ENCODE measurements around the gene SCD.

SCD gene

DNA sequence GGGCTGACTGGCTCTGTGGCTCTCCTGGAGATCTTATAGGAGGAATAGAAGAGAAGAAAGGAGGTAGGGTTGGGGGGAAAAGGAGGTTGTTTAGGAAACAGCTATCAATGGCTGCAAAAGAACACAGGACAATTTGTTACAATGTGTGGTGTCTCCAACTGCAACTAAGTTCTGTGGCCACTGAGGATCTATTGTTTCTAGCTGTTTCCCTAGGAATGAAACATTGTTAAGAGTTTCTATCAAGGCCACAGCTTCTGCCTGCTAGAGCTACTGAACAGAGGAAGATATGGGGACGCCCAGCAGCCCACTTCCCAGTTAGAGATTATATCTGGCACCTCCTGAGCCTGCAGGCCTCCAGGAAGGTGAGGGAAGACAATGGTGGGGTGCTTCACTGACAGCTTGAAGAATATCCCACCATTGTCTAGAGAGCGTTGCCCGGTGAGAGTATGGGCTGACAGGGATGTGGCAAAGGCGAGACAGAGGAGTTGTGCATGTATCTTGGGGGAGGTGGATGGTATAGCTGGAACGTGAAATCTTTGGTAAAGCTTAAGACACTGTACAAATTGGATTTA lies 4.0 kb downstream of the SCD start:
- Histone ChIP-seq H3K4me1 (ENCODE audit: control insufficient read depth, insufficient read depth, low read length) (peaks cover 27% of the 10 kb centered on the region), H3K27ac (ENCODE audit: low read depth, low read length) (no peak overlapping the region), H3K27me3 (ENCODE audit: control insufficient read depth, insufficient read depth, low read length) (no peaks in the 10 kb centered on the region), H3K9me3 (ENCODE audit: control insufficient read depth, insufficient read depth, low read length) (no peaks in the 10 kb centered on the region), H3K36me3 (ENCODE audit: control insufficient read depth, insufficient read depth, low read length) (peaks cover 79% of the 10 kb centered on the region), H3K9ac (ENCODE audit: low read depth, low read length) (no peak overlapping the region), H3K4me3 (ENCODE audit: low read depth, low read length) (peak overlapping the region; percentile 95; the same call in 1 of the 2 replicates)

DNA sequence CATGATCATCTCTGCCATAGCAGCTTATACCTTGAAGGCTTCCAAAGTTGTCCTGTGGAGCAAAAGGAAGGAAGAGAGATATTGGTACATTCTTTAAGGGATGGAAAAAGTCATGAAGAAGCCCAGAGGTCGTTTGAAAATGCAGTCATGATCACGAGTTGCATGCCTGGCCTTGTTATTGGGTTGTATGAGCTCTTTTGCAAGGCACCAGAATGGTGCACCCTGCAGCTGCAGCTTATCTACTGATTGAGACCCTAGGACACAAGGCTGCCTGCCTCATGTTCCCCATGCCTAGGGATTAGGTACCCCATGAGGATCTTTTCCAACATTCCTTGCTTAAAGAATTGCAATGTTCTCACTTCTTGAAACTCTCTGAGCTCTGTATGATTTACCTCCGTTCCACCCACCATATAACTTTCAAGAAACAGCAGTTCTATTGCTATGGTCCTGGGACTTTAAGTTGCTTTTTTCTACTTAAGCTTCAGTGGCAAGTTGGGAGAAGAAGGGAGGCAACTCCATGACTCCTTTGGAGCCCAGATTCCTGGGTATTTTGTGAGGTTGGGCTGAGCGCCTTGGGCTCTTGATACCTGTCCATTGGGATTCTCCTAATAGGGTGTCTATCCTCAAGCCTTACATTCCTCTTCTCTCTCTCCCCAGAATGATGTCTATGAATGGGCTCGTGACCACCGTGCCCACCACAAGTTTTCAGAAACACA lies 6.9 kb downstream of the SCD start:
- H3K27me3 ChIP-seq (ENCODE audit: control insufficient read depth, insufficient read depth, low read length) = no peaks in the 10 kb centered on the region
- no peaks in the 10 kb centered on the region for H3K9me3 ChIP-seq (ENCODE audit: control insufficient read depth, insufficient read depth, low read length)
- H3K27ac ChIP-seq (ENCODE audit: low read depth, low read length) = no peak overlapping the region
- H3K4me3 ChIP-seq (ENCODE audit: low read depth, low read length) = no peak overlapping the region
- H3K9ac ChIP-seq (ENCODE audit: low read depth, low read length) = no peak overlapping the region
- peaks cover 18% of the 10 kb centered on the region for H3K4me1 ChIP-seq (ENCODE audit: control insufficient read depth, insufficient read depth, low read length)
- peaks cover 96% of the 10 kb centered on the region for H3K36me3 ChIP-seq (ENCODE audit: control insufficient read depth, insufficient read depth, low read length)

DNA sequence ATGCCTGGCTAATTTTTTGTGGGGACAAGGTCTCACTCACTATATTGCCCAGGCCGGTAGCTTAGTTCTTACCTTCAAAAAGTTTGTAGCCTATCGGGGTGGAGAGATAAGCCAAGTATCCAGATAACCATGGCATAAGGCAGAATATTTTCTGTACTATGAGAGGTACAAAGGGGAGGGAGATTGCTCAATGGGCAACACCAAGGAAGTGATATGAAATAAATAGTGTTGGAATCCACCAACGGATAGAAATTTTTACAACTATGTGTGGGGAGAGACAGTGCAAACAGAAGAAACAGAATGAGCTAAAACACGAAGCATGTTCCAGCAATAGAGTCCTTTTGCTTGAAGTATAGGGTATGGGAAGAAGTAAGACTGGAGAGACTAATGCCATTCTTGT lies 8.1 kb downstream of the SCD start:
- Histone ChIP-seq H3K4me1 (ENCODE audit: control insufficient read depth, insufficient read depth, low read length) (peaks cover 6% of the 10 kb centered on the region), H3K27me3 (ENCODE audit: control insufficient read depth, insufficient read depth, low read length) (no peaks in the 10 kb centered on the region), H3K36me3 (ENCODE audit: control insufficient read depth, insufficient read depth, low read length) (peaks cover 96% of the 10 kb centered on the region), H3K9ac (ENCODE audit: low read depth, low read length) (no peak overlapping the region), H3K4me3 (ENCODE audit: low read depth, low read length) (no peak overlapping the region), H3K9me3 (ENCODE audit: control insufficient read depth, insufficient read depth, low read length) (no peaks in the 10 kb centered on the region), H3K27ac (ENCODE audit: low read depth, low read length) (no peak overlapping the region)

DNA sequence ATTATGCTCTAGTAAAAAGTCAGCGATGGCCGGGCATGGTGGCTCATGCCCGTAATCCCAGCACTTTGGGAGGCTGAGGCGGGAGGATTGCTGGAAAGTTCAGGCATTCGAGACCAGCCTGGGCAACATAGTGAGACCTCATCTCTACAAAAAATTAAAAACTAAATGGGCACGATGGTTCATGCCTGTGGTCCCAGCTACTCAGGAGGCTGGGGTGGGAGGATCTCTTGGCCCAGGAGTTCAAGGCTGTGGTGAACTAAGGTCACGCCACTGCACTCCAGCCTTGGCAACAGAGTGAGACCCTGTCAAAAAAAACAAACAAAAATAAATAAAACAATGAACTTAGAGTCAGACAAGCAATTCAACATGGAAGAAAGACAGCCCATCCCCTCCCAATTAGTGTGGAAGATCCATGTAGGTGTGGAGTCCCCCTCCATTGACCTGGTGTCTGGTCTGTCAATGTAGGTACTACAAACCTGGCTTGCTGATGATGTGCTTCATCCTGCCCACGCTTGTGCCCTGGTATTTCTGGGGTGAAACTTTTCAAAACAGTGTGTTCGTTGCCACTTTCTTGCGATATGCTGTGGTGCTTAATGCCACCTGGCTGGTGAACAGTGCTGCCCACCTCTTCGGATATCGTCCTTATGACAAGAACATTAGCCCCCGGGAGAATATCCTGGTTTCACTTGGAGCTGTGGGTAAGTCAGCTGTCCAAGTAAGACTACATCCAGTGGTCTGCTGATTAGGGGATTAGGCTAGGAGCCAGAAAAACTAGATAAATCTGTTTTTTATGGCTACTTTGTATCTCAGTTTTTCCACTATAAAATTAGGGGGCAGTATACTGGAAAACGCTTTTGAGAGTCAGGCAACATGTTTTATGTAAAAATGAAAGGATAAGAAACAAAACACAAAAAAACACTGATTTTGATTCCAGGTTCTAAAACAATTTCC lies 9.3 kb downstream of the SCD start:
- Histone ChIP-seq H3K9me3 (ENCODE audit: control insufficient read depth, insufficient read depth, low read length) (no peaks in the 10 kb centered on the region), H3K4me1 (ENCODE audit: control insufficient read depth, insufficient read depth, low read length) (no peaks in the 10 kb centered on the region), H3K4me3 (ENCODE audit: low read depth, low read length) (no peak overlapping the region), H3K27me3 (ENCODE audit: control insufficient read depth, insufficient read depth, low read length) (no peaks in the 10 kb centered on the region), H3K9ac (ENCODE audit: low read depth, low read length) (no peak overlapping the region), H3K27ac (ENCODE audit: low read depth, low read length) (no peak overlapping the region), H3K36me3 (ENCODE audit: control insufficient read depth, insufficient read depth, low read length) (peaks cover 96% of the 10 kb centered on the region)

DNA sequence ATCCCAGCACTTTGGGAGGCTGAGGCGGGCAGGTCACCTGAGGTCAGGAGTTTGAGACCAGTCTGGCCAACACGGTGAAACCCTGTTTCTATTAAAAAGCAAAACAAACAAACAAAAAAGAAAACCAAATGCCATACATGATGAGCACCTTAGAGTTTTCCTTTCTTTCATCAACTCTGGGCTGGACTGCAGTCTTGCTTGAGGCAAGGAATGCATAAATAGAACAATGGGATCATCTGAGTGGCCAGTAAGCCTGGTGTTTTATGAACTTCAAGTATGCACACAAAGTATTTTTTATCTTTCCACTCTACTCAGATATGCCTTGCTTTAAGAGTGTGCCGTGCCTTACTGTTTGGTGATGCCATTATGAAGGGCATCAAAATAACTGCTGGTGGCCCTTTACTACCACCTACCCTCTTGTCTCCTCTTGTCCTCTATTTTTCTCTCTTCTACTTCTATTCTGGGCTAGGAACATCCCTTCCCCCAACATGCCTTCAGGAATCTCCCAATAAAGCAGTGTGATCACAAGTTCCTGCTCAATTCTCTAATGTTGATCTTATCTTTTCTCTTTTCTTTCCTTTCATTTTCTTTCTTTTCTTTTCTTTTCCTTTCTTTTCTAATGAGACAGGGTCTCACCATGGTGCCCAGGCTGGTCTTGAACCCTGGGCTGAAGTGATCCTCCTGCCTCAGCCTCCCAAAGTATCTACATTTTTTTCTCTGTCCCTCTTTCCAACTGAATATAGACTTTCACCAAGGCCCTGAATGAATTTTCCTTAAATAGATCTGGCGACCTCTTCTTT lies 10.2 kb downstream of the SCD start:
- peaks cover 96% of the 10 kb centered on the region for H3K36me3 ChIP-seq (ENCODE audit: control insufficient read depth, insufficient read depth, low read length)
- no peak overlapping the region for H3K9ac ChIP-seq (ENCODE audit: low read depth, low read length)
- H3K27me3 ChIP-seq (ENCODE audit: control insufficient read depth, insufficient read depth, low read length) = no peaks in the 10 kb centered on the region
- H3K4me1 ChIP-seq (ENCODE audit: control insufficient read depth, insufficient read depth, low read length) = no peaks in the 10 kb centered on the region
- no peak overlapping the region for H3K4me3 ChIP-seq (ENCODE audit: low read depth, low read length)
- H3K27ac ChIP-seq (ENCODE audit: low read depth, low read length) = no peak overlapping the region
- no peaks in the 10 kb centered on the region for H3K9me3 ChIP-seq (ENCODE audit: control insufficient read depth, insufficient read depth, low read length)

DNA sequence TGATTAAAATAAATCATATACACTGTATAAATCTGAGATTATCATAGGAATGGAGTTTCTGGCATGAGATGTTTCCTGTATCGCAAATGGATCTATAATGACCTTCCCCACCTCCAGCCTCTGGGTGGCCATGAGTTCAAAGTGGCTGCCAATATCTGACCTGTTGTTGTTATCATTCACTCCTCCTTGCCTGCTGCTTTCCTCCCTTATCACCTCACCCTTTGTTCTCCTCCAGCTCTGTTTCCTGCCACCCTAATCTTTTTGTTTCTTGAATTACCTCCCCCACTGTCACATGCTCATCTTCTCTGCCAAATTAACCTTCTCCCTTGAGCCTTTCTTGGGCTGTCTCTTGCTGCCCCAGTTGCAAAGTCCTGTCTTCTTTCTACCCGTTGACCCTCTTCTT lies 12.0 kb downstream of the SCD start:
- H3K4me1 ChIP-seq (ENCODE audit: control insufficient read depth, insufficient read depth, low read length) = no peaks in the 10 kb centered on the region
- H3K27me3 ChIP-seq (ENCODE audit: control insufficient read depth, insufficient read depth, low read length) = no peaks in the 10 kb centered on the region
- peaks cover 96% of the 10 kb centered on the region for H3K36me3 ChIP-seq (ENCODE audit: control insufficient read depth, insufficient read depth, low read length)
- H3K9ac ChIP-seq (ENCODE audit: low read depth, low read length) = no peak overlapping the region
- no peaks in the 10 kb centered on the region for H3K9me3 ChIP-seq (ENCODE audit: control insufficient read depth, insufficient read depth, low read length)
- no peak overlapping the region for H3K4me3 ChIP-seq (ENCODE audit: low read depth, low read length)
- peak overlapping the region; percentile 84 for H3K27ac ChIP-seq (ENCODE audit: low read depth, low read length)

DNA sequence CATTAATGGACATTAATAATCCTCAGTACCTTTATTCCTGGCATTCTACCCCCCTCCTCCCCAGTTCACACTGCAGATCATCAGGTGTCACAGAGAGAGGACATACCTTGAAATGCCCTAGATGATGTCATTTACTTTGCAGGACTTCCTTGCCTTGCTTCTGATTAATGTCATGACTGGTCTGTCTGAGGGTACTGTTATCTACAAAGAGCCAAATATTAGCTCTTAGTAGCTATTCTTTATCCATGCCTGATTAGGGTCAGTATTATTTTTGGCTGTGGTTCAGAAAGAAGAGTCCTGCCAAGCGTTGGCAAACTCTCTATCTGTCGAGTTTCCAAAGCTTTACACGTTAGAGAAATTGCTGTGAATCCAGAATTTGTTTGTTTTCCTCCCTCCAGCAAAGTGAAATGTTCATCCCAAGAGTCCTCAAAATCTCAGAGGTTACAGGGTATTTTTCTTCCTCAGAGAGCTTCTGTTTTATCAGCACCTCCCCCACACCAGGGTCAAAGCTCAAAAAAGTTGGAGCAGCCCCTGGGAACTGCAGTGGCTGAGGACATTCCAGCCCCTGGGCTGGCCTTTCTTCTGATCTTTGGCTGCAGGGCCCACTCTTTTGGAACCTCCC lies 12.6 kb downstream of the SCD start:
- Histone ChIP-seq H3K4me1 (ENCODE audit: control insufficient read depth, insufficient read depth, low read length) (no peaks in the 10 kb centered on the region), H3K4me3 (ENCODE audit: low read depth, low read length) (no peak overlapping the region), H3K27ac (ENCODE audit: low read depth, low read length) (peak overlapping the region; percentile 84), H3K36me3 (ENCODE audit: control insufficient read depth, insufficient read depth, low read length) (peaks cover 90% of the 10 kb centered on the region), H3K27me3 (ENCODE audit: control insufficient read depth, insufficient read depth, low read length) (no peaks in the 10 kb centered on the region), H3K9ac (ENCODE audit: low read depth, low read length) (no peak overlapping the region), H3K9me3 (ENCODE audit: control insufficient read depth, insufficient read depth, low read length) (no peaks in the 10 kb centered on the region)

DNA sequence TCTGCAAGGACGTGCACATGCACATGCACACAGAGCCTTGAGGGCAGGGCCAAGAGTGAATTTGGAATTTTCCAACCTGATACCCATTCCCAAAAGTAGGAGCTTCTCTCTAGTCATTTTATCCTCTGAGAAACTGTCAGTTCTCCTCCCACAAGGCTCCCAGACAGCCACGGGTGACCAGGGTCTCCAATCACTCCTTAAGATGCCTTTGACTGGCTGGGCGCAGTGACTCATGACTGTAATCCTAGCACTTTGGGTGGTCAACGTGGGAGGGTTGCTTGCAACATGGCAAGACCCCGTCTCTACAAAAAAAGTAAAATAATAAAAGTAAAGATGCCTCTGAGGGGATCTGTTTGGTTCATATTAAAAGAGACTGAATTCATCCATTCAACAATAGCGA lies 13.2 kb downstream of the SCD start:
- H3K27ac ChIP-seq (ENCODE audit: low read depth, low read length) = peak overlapping the region; percentile 84
- no peak overlapping the region for H3K9ac ChIP-seq (ENCODE audit: low read depth, low read length)

DNA sequence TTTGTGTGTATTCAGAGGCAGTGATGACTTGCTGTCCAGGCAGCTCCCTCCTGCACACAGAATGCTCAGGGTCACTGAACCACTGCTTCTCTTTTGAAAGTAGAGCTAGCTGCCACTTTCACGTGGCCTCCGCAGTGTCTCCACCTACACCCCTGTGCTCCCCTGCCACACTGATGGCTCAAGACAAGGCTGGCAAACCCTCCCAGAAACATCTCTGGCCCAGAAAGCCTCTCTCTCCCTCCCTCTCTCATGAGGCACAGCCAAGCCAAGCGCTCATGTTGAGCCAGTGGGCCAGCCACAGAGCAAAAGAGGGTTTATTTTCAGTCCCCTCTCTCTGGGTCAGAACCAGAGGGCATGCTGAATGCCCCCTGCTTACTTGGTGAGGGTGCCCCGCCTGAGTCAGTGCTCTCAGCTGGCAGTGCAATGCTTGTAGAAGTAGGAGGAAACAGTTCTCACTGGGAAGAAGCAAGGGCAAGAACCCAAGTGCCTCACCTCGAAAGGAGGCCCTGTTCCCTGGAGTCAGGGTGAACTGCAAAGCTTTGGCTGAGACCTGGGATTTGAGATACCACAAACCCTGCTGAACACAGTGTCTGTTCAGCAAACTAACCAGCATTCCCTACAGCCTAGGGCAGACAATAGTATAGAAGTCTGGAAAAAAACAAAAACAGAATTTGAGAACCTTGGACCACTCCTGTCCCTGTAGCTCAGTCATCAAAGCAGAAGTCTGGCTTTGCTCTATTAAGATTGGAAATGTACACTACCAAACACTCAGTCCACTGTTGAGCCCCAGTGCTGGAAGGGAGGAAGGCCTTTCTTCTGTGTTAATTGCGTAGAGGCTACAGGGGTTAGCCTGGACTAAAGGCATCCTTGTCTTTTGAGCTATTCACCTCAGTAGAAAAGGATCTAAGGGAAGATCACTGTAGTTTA lies 15.8 kb downstream of the SCD start:
- Histone ChIP-seq H3K9ac (ENCODE audit: low read depth, low read length) (no peak overlapping the region), H3K36me3 (ENCODE audit: control insufficient read depth, insufficient read depth, low read length) (peaks cover 58% of the 10 kb centered on the region), H3K27me3 (ENCODE audit: control insufficient read depth, insufficient read depth, low read length) (no peaks in the 10 kb centered on the region), H3K4me3 (ENCODE audit: low read depth, low read length) (no peak overlapping the region), H3K4me1 (ENCODE audit: control insufficient read depth, insufficient read depth, low read length) (no peaks in the 10 kb centered on the region), H3K9me3 (ENCODE audit: control insufficient read depth, insufficient read depth, low read length) (no peaks in the 10 kb centered on the region), H3K27ac (ENCODE audit: low read depth, low read length) (no peak overlapping the region)

More for the DNA sequence above, 13.2 kb downstream of the SCD start:
- H3K4me1 ChIP-seq (ENCODE audit: control insufficient read depth, insufficient read depth, low read length) = no peaks in the 10 kb centered on the region
- no peaks in the 10 kb centered on the region for H3K9me3 ChIP-seq (ENCODE audit: control insufficient read depth, insufficient read depth, low read length)
- no peak overlapping the region for H3K4me3 ChIP-seq (ENCODE audit: low read depth, low read length)
- no peaks in the 10 kb centered on the region for H3K27me3 ChIP-seq (ENCODE audit: control insufficient read depth, insufficient read depth, low read length)
- H3K36me3 ChIP-seq (ENCODE audit: control insufficient read depth, insufficient read depth, low read length) = peaks cover 84% of the 10 kb centered on the region

All from HUES48 (cell line).